COR-L47 (cell line): ENCODE data around the gene TENM3.

Experiments used
- DNase-seq: peaks from one replicate; lab custom pipeline; 2025; lab: John Stamatoyannopoulos, UW

Gene TENM3

GRCh38 chr4:182843808-182844325, 600.7 kb downstream of the TENM3 start:
- no peak for DNase-seq

GRCh38 chr4:182845618-182846017, 602.4 kb downstream of the TENM3 start:
- no peak for DNase-seq

- no peak for DNase-seq
Observed at GRCh38 chr4:182846036-182846435, 602.8 kb downstream of the TENM3 start.

- DNase-seq = no peak
Observed at GRCh38 chr4:182847576-182848450, 604.6 kb downstream of the TENM3 start.

GRCh38 chr4:182848685-182849084, 605.5 kb downstream of the TENM3 start:
- DNase-seq = no peak
